CD14-positive monocyte (primary cell): Measurements from ENCODE around the gene NPAS3. TPM values are rescaled to one million over a fixed set of nuclear protein-coding genes. Genes with fewer than 3 reads are reported as not detected.

Experiments used
- DNase-seq, 3 donors: peaks; one replicate each; pipeline ENCODE4 v3.0.0-alpha.2; 2011 to 2022
- H2AFZ ChIP-seq: 2 replicates; pipeline ENCODE4 v1.6.0; 2012; ENCODE audit warnings: mild to moderate bottlenecking, low read depth, low read length, inconsistent platforms; ENCODE audit not compliant: insufficient read depth, poor library complexity, severe bottlenecking
- H3K27ac ChIP-seq, 2 donors: 1 replicate in 1 of 2; 2 replicates in 1 of 2; pipeline ENCODE4 v1.5.1; 2012 to 2013; ENCODE audit warnings: low read length in 2 of 2, control low read depth in 1 of 2, inconsistent platforms in 1 of 2, low read depth in 1 of 2, mild to moderate bottlenecking in 1 of 2
- H3K27me3 ChIP-seq, 2 donors: one replicate each; pipeline versions ENCODE4 v1.6.0 to v1.6.1; 2011 to 2013; ENCODE audit warnings: low read length in 2 of 2; ENCODE audit not compliant: control insufficient read depth in 2 of 2, insufficient read depth in 2 of 2
- H3K36me3 ChIP-seq, 2 donors: replicated peaks in 1 of 2; 1 replicate in 1 of 2; 2 replicates in 1 of 2; pipeline versions ENCODE4 v1.5.1 to v1.6.1; 2012 to 2013; ENCODE audit warnings: low read length in 2 of 2, control low read depth in 1 of 2, inconsistent platforms in 1 of 2, mild to moderate bottlenecking in 1 of 2; ENCODE audit not compliant: insufficient read depth in 2 of 2, control insufficient read depth in 1 of 2
- H3K4me1 ChIP-seq, 2 donors: 1 replicate in 1 of 2; 2 replicates in 1 of 2; pipeline versions ENCODE4 v1.5.1 to v1.6.1; 2012 to 2013; ENCODE audit warnings: low read length in 2 of 2, control low read depth in 1 of 2, inconsistent platforms in 1 of 2, mild to moderate bottlenecking in 1 of 2, moderate library complexity in 1 of 2; ENCODE audit not compliant: insufficient read depth in 2 of 2, control insufficient read depth in 1 of 2
- H3K4me2 ChIP-seq: replicated peaks from 2 replicates; pipeline ENCODE3; 2012; ENCODE audit warnings: low read length, moderate library complexity, mild to moderate bottlenecking; ENCODE audit not compliant: poor library complexity, severe bottlenecking; ENCODE audit errors: extremely low read depth
- H3K4me3 ChIP-seq, 3 experiments: fragments of 200-600 bp in 1 of 3; sonication (generic) in 1 of 3; replicated peaks in 1 of 3; 1 replicate in 2 of 3; 2 replicates in 1 of 3; pipeline ENCODE4 v1.5.1; 2011 to 2013; ENCODE audit warnings: low read length in 3 of 3, mild to moderate bottlenecking in 3 of 3, control low read depth in 2 of 3, low read depth in 2 of 3, inconsistent platforms in 1 of 3, moderate library complexity in 1 of 3
- H3K79me2 ChIP-seq: 2 replicates; pipeline ENCODE4 v1.6.0; 2012; ENCODE audit warnings: mild to moderate bottlenecking, control low read depth, inconsistent platforms, low read length, moderate library complexity; ENCODE audit not compliant: insufficient read depth
- H3K9ac ChIP-seq: 2 replicates; pipeline ENCODE4 v1.6.0; 2017; ENCODE audit warnings: low read length, mild to moderate bottlenecking; ENCODE audit not compliant: insufficient read depth, poor library complexity, severe bottlenecking
- H3K9me3 ChIP-seq, 2 donors: replicated peaks in 1 of 2; 1 replicate in 1 of 2; 2 replicates in 1 of 2; pipeline versions ENCODE4 v1.5.1 to v1.6.1; 2012 to 2013; ENCODE audit warnings: low read length in 2 of 2, control low read depth in 1 of 2; ENCODE audit not compliant: control insufficient read depth in 1 of 2, insufficient read depth in 1 of 2
- H4K20me1 ChIP-seq: 2 replicates; pipeline ENCODE4 v1.6.0; 2012; ENCODE audit warnings: mild to moderate bottlenecking, low read length, control low read depth, moderate library complexity; ENCODE audit not compliant: insufficient read depth
- H3K27ac Mint-ChIP-seq, 7 donors: one replicate each; pipeline ENCODE4 v1.8.0; 2020; ENCODE audit warnings: mild to moderate bottlenecking in 7 of 7, mixed read lengths in 7 of 7, moderate library complexity in 6 of 7, inconsistent platforms in 2 of 7
- H3K27me3 Mint-ChIP-seq, 3 donors: one replicate each; pipeline ENCODE4 v1.8.0; 2021 to 2022; ENCODE audit warnings: low read depth in 3 of 3, mild to moderate bottlenecking in 3 of 3, mixed read lengths in 3 of 3, moderate library complexity in 3 of 3, inconsistent platforms in 1 of 3
- H3K36me3 Mint-ChIP-seq, 2 donors: one replicate each; pipeline ENCODE4 v1.8.0; 2020; ENCODE audit warnings: mixed read lengths in 2 of 2, inconsistent platforms in 1 of 2, mild to moderate bottlenecking in 1 of 2
- H3K4me1 Mint-ChIP-seq: one replicate; pipeline ENCODE4 v1.8.0; 2020; ENCODE audit warnings: mild to moderate bottlenecking, mixed read lengths
- H3K4me3 Mint-ChIP-seq, 2 donors: one replicate each; pipeline ENCODE4 v1.8.0; 2020; ENCODE audit warnings: mild to moderate bottlenecking in 2 of 2, mixed read lengths in 2 of 2, moderate library complexity in 1 of 2
- H3K9me3 Mint-ChIP-seq, 7 donors: one replicate each; pipeline ENCODE4 v1.8.0; 2020 to 2022; ENCODE audit warnings: mixed read lengths in 7 of 7, mild to moderate bottlenecking in 6 of 7, moderate library complexity in 6 of 7, inconsistent platforms in 2 of 7
- WGBS: methylation state at CpG from one replicate; pipeline ENCODE4 v1.1.5; 2013; ENCODE audit warnings: missing lambda C conversion rate; ENCODE audit not compliant: insufficient coverage; 5-methylcytosine and 5-hydroxymethylcytosine counted together
- intact Hi-C, 2 donors: fragments of 100-400 bp; cut with micrococcal nuclease; formaldehyde crosslinking; loops; one replicate each; pipeline versions ENCODE4 v1.15.0 to v1.15.1; 2023
- polyA plus RNA-seq, 3 donors: library from polyadenylated mRNA; depleted of rRNA in 1 of 3; unstranded in 2 of 3; stranded (reverse) in 1 of 3; fragments of 300-500 nt in 2 of 3; fragments of >200 nt in 1 of 3; fragmentation: Illumina TruSeq in 2 of 3; gene quantifications; 1 replicate in 2 of 3; 2 replicates in 1 of 3; pipeline ENCODE4 v1.2.3, GENCODE V29; 2012 to 2021
- TF ChIP-seq, protein P1 (sequence below): fragments of 200-600 bp; IDR thresholded peaks from one replicate; pipeline ENCODE4 v1.8.0; 2022; ENCODE audit warnings: antibody characterized with exemption, mild to moderate bottlenecking

The NPAS3 gene
- polyA plus RNA-seq, 3 donors: not detected

- no peaks in the 10 kb centered on the region for H3K79me2 ChIP-seq
- H3K27me3 ChIP-seq: no peaks in the 10 kb centered on the region
- intact Hi-C loops: no loop called here
- H4K20me1 ChIP-seq: no peaks in the 10 kb centered on the region
- H3K36me3 ChIP-seq: no peaks in the 10 kb centered on the region
- H3K4me3 ChIP-seq: no peak overlapping the region
- Mint-ChIP-seq H3K9me3 (no peaks in the 10 kb centered on the region), H3K36me3 (no peaks in the 10 kb centered on the region), H3K27ac (no peak overlapping the region), H3K4me1 (no peaks in the 10 kb centered on the region), H3K27me3 (no peaks in the 10 kb centered on the region), H3K4me3 (no peak overlapping the region)
- no peak for DNase-seq
- WGBS: 100% methylated on average over 3 of the region's 5 CpGs
- no peak overlapping the region for H3K9ac ChIP-seq
- no peak overlapping the region for H3K27ac ChIP-seq
- H3K4me2 ChIP-seq: no peak overlapping the region
- no peaks in the 10 kb centered on the region for H3K9me3 ChIP-seq
- TF ChIP-seq, protein P1, sequence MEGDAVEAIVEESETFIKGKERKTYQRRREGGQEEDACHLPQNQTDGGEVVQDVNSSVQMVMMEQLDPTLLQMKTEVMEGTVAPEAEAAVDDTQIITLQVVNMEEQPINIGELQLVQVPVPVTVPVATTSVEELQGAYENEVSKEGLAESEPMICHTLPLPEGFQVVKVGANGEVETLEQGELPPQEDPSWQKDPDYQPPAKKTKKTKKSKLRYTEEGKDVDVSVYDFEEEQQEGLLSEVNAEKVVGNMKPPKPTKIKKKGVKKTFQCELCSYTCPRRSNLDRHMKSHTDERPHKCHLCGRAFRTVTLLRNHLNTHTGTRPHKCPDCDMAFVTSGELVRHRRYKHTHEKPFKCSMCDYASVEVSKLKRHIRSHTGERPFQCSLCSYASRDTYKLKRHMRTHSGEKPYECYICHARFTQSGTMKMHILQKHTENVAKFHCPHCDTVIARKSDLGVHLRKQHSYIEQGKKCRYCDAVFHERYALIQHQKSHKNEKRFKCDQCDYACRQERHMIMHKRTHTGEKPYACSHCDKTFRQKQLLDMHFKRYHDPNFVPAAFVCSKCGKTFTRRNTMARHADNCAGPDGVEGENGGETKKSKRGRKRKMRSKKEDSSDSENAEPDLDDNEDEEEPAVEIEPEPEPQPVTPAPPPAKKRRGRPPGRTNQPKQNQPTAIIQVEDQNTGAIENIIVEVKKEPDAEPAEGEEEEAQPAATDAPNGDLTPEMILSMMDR: no peak
- H3K4me1 ChIP-seq: no peaks in the 10 kb centered on the region
- H2AFZ ChIP-seq: no peak overlapping the region
Observed at GRCh38 chr14:33516898-33517436, 578.3 kb downstream of the NPAS3 start.

DNA sequence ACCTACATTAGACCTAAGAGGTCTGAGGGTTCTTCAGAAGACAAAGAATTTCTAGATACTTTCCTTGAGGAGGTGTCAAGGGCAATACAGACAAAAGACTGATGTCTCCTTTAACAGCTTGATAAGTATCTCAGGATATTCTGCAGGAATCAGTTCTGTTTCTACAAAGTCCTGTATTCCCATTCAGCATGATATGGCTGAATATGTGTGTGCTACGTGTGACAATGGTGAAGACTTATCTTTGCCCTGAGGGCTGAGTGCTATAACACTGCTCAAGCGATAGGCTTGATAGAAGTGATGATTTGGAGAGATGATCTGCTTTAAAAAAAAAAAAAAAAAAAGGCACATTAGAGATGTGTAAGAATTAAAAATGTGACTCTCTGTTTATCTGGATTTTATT is 582.5 kb downstream of the NPAS3 start:
- Mint-ChIP-seq H3K4me1 (peaks cover 5% of the 10 kb centered on the region), H3K9me3 (no peaks in the 10 kb centered on the region), H3K27ac (no peak overlapping the region), H3K4me3 (no peak overlapping the region), H3K27me3 (no peaks in the 10 kb centered on the region), H3K36me3 (no peaks in the 10 kb centered on the region)
- no peaks in the 10 kb centered on the region for H3K36me3 ChIP-seq
- no peak for DNase-seq
- no peaks in the 10 kb centered on the region for H4K20me1 ChIP-seq
- H3K4me3 ChIP-seq: no peak overlapping the region
- TF ChIP-seq, protein P1: no peak
- H3K27ac ChIP-seq: no peak overlapping the region
- H3K9me3 ChIP-seq: no peaks in the 10 kb centered on the region
- WGBS: 80% methylated on average over 2 of the region's 2 CpGs
- no peaks in the 10 kb centered on the region for H3K4me1 ChIP-seq
- H3K4me2 ChIP-seq: no peak overlapping the region
- no peaks in the 10 kb centered on the region for H3K27me3 ChIP-seq
- no peaks in the 10 kb centered on the region for H3K79me2 ChIP-seq
- no peak overlapping the region for H2AFZ ChIP-seq
- intact Hi-C loops: no loop called here
- H3K9ac ChIP-seq: no peak overlapping the region
